Ectodermal cell (in vitro differentiated cells): ENCODE data around the gene OBSL1.

Experiments used
- H3K27ac ChIP-seq: 2 replicates; pipeline ENCODE4 v1.7.0; 2013; ENCODE audit warnings: mild to moderate bottlenecking, low read depth, low read length; ENCODE audit not compliant: insufficient read depth, poor library complexity, severe bottlenecking
- H3K27me3 ChIP-seq: 2 replicates; pipeline ENCODE4 v1.7.0; 2013; ENCODE audit warnings: mild to moderate bottlenecking, low read length; ENCODE audit not compliant: insufficient read depth, control insufficient read depth, poor library complexity, severe bottlenecking
- H3K36me3 ChIP-seq: one replicate; pipeline ENCODE4 v1.7.0; 2013; ENCODE audit warnings: low read length; ENCODE audit not compliant: control insufficient read depth, insufficient read depth
- H3K4me1 ChIP-seq: one replicate; pipeline ENCODE4 v1.7.0; 2013; ENCODE audit warnings: low read length; ENCODE audit not compliant: control insufficient read depth, insufficient read depth
- H3K4me3 ChIP-seq: 2 replicates; pipeline ENCODE4 v1.7.0; 2013; ENCODE audit warnings: low read depth, low read length, control low read depth; ENCODE audit not compliant: insufficient read depth
- H3K9me3 ChIP-seq: 2 replicates; pipeline ENCODE4 v1.7.0; 2013; ENCODE audit warnings: mild to moderate bottlenecking, low read length, moderate library complexity; ENCODE audit not compliant: control insufficient read depth
- WGBS, 2 experiments: methylation state at CpG; one replicate each; pipeline ENCODE4 v1.1.7; 2013; ENCODE audit warnings: missing lambda C conversion rate in 2 of 2; 5-methylcytosine and 5-hydroxymethylcytosine counted together

OBSL1 gene

DNA sequence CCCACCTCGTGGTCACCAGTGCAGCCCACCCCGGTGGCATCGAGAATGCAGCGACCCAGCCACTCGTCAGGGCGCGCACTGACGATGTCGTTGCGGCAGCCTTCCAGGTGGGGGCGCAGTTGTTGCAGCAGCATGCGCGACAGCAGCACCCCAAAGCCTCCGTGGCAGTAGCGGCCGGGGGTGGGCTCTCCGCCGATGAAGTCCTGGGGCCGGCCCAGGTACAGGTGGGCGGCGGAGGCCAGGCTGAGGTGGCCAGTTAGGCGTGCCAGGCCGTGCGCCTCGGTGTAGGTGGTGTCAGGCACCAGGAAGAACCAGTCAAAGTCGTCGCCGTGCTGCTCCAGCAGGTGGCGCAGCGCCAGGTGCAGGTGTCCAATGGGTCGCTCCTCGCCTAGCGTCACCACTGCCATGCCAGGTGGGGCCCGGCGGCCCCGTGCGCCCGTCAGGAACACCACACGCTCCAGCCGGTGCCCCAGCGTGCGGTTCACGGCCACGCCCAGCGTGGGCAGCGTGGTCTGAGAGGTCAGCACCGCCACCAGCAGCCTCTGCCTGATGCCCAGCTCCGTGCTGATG lies 29.6 kb downstream of the OBSL1 start:
- Histone ChIP-seq H3K4me3 (peak overlapping the region; percentile 43), H3K27ac (no peak overlapping the region), H3K9me3 (no peaks in the 10 kb centered on the region), H3K4me1 (peaks cover 25% of the 10 kb centered on the region), H3K36me3 (no peaks in the 10 kb centered on the region), H3K27me3 (peaks cover 34% of the 10 kb centered on the region)
- WGBS, 2 experiments = 4 to 5% methylated on average over 48 of the region's 48 CpGs

DNA sequence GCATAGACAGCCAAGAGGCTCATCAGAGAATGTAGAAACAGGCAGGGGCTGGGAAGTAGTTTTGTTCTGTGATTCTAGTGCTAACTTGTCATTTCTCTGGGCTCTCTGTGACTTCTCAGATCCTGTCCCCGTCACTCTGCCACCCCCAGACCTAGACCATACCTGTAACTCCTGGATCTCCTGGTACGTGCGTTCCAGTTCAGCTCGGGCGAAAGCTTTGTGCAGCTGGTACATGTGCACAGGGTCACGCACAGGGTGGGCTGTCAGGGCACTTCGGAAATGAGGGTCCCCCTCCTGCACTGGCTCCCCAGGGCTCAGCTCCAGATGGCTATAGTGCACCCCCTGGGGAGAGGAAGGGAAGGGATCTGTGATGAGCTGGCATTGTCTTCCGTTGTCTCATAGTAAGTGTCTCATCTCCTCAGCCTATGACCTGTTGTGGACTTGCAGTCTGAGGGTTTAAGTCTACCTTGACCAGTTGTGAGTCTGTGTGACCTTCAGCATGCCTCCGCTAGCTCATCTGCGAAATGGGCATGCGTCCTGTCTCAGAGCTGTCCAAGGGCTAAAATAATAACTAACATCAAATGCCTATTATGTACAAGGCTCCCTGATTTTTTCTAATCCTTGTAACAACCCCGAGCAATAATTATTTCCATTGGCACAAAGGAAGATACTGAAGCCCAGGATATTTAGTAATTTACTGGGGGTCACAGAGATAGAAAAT lies 30.4 kb downstream of the OBSL1 start:
- H3K27me3 ChIP-seq = peaks cover 34% of the 10 kb centered on the region
- H3K27ac ChIP-seq = no peak overlapping the region
- H3K4me1 ChIP-seq = peaks cover 25% of the 10 kb centered on the region
- no peaks in the 10 kb centered on the region for H3K36me3 ChIP-seq
- no peak overlapping the region for H3K4me3 ChIP-seq
- 93 to 95% methylated on average over 12 of the region's 12 CpGs for WGBS, 2 experiments
- no peaks in the 10 kb centered on the region for H3K9me3 ChIP-seq

- no peaks in the 10 kb centered on the region for H3K9me3 ChIP-seq
- H3K36me3 ChIP-seq = no peaks in the 10 kb centered on the region
- peaks cover 25% of the 10 kb centered on the region for H3K4me1 ChIP-seq
- H3K27ac ChIP-seq = no peak overlapping the region
- WGBS, 2 experiments = 95% methylated on average over 46 of the region's 46 CpGs
- H3K27me3 ChIP-seq = peaks cover 29% of the 10 kb centered on the region
- H3K4me3 ChIP-seq = no peak overlapping the region
Observed at GRCh38 chr2:219539926-219540678, 31.2 kb downstream of the OBSL1 start.

DNA sequence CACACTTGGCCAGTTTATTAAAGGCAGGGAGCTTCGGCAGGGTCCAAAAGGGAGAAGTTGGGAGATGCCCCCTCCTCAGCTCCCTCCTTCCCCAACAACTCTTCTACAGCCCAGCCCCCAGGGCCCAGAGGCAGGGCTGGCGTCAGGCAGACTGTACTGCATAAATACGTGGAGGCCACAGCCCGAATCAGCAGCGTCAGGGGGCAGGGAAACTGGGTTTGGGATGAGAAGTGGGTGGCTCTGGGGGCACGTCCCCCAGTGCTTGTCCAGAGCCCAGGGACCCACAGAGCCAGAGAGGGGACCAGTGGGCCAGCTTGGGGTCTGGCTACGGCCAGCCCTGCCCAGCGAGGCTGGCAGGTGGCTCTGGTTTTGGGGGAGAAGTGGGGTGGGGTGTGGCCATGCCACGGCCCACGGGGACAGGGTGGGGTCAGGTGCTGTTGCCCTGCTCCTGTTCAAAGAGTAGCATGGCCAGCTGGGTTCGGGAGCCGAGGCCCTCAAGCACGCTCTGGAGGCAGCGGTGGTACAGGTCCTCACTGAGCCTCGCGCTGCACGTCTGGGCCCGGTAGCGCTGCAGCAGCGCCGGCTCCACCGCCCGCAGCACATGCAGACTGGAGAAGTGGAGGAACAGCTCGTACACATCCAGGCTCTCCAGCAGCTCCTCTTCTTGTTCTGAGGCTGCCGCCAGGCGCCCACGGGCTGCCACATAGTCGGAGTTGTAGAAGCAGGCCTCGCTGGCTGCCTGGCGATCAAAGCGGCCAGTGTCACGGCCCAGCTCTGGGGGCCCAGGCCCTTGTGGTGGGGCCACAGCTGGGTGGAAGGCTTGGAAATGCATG lies 32.2 kb downstream of the OBSL1 start:
- WGBS, 2 experiments = 91 to 92% methylated on average over 32 of the region's 32 CpGs
- peaks cover 20% of the 10 kb centered on the region for H3K4me1 ChIP-seq
- no peaks in the 10 kb centered on the region for H3K9me3 ChIP-seq
- H3K27me3 ChIP-seq = peaks cover 19% of the 10 kb centered on the region
- H3K27ac ChIP-seq = no peak overlapping the region
- no peaks in the 10 kb centered on the region for H3K36me3 ChIP-seq
- no peak overlapping the region for H3K4me3 ChIP-seq

- Histone ChIP-seq H3K4me3 (no peak overlapping the region), H3K27me3 (peaks cover 17% of the 10 kb centered on the region), H3K4me1 (peaks cover 19% of the 10 kb centered on the region), H3K36me3 (no peaks in the 10 kb centered on the region), H3K9me3 (no peaks in the 10 kb centered on the region), H3K27ac (no peak overlapping the region)
- 63 to 64% methylated on average over 6 of the region's 6 CpGs for WGBS, 2 experiments
Observed at GRCh38 chr2:219538504-219538951, 32.8 kb downstream of the OBSL1 start.

- WGBS, 2 experiments = 43 to 44% methylated on average over 14 of the region's 15 CpGs
- Histone ChIP-seq H3K36me3 (no peaks in the 10 kb centered on the region), H3K4me3 (no peak overlapping the region)
Observed at GRCh38 chr2:219537657-219538488, 33.5 kb downstream of the OBSL1 start.

DNA sequence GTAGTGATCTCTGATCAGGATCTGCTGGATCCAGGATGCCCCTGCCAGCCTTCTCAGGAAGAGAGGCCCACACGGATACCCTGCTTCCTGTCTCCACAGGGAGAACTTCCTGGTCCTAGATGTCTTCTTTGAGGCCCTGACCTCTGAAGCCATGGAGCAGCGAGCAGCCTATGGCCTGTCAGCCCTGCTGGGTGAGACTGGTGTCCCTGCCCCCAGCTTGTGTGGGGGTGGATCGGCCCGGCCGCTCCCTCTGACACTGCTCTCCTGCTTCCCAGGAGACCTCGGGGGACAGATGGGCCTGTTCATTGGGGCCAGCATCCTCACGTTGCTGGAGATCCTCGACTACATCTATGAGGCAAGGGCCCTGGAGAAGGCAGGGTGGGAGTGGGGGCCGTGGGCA lies 34.4 kb downstream of the OBSL1 start:
- no peak overlapping the region for H3K4me3 ChIP-seq
- no peak overlapping the region for H3K27ac ChIP-seq
- 80 to 85% methylated on average over 9 of the region's 9 CpGs for WGBS, 2 experiments
- H3K27me3 ChIP-seq = peaks cover 3% of the 10 kb centered on the region
- peaks cover 13% of the 10 kb centered on the region for H3K4me1 ChIP-seq
- H3K36me3 ChIP-seq = no peaks in the 10 kb centered on the region
- no peaks in the 10 kb centered on the region for H3K9me3 ChIP-seq

More at GRCh38 chr2:219537657-219538488, 33.5 kb downstream of the OBSL1 start:
- no peaks in the 10 kb centered on the region for H3K9me3 ChIP-seq
- H3K27ac ChIP-seq = no peak overlapping the region
- H3K4me1 ChIP-seq = peaks cover 18% of the 10 kb centered on the region
- H3K27me3 ChIP-seq = peaks cover 12% of the 10 kb centered on the region

DNA sequence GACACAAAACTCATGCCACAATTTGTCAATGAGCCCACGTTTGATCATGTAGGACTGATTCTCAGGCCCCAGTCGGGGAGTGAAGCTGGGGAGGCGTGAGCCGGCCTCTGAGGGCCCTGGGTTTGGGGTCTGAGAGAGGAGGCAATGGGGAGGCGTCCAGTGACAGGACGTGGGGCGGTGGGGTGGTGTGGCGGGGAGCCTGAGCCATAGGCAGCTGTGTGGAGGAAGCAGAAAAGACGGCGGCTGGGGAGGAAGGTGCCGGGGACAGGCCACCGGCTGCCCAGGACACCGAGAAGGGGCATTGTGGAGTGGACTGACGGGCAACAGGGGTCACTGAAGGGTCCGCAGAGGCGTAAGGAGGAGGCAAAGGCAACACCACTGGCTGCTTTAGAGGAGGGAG lies 34.9 kb downstream of the OBSL1 start:
- Histone ChIP-seq H3K36me3 (no peaks in the 10 kb centered on the region), H3K4me3 (no peak overlapping the region), H3K9me3 (no peaks in the 10 kb centered on the region), H3K27me3 (no peaks in the 10 kb centered on the region), H3K27ac (no peak overlapping the region), H3K4me1 (peaks cover 13% of the 10 kb centered on the region)
- 91 to 93% methylated on average over 16 of the region's 16 CpGs for WGBS, 2 experiments

- H3K9me3 ChIP-seq = no peaks in the 10 kb centered on the region
- 85 to 91% methylated on average over 6 of the region's 6 CpGs for WGBS, 2 experiments
- H3K27ac ChIP-seq = no peak overlapping the region
- peaks cover 9% of the 10 kb centered on the region for H3K27me3 ChIP-seq
- no peaks in the 10 kb centered on the region for H3K36me3 ChIP-seq
- peaks cover 20% of the 10 kb centered on the region for H3K4me1 ChIP-seq
- H3K4me3 ChIP-seq = no peak overlapping the region
Observed at GRCh38 chr2:219533930-219534661, 37.2 kb downstream of the OBSL1 start.
